HepG2 (cell line): ENCODE measurements around the gene ADPRHL1. TPM values are rescaled to one million over a fixed set of nuclear protein-coding genes. Genes with fewer than 3 reads are reported as not detected.
A peak's percentile ranks its signal among the peaks of the same experiment; 100 is the strongest.

Source experiments
- ATAC-seq: fragments of 200-7000 bp; cut with Tn5 transposase; 3 replicates; pipeline ENCODE4 v1.9.1; 2020; ENCODE audit warnings: mild to moderate bottlenecking, moderate library complexity
- BruUV-seq: library from RNA; stranded (reverse); fragments of 400-500 nt; replicated peaks from 2 replicates; lab custom pipeline; 2021; lab: Mats Ljungman, UMichigan
- CTCF ChIA-PET: fragments of 300-600 bp; formaldehyde crosslinking; extraction: SDS; loops from one replicate; lab custom pipeline; 2021; ENCODE audit warnings: low total read pairs, inconsistent platforms, low intra/inter-chr PET ratio; lab: Yijun Ruan, JAX
- POLR2A ChIA-PET: fragments of 350-600 bp; sonication (Branson Sonifier 250); formaldehyde crosslinking; loops from one replicate; lab custom pipeline; 2020; ENCODE audit warnings: antibody characterized with exemption, inconsistent platforms; lab: Yijun Ruan, JAX
- DNase-seq: peaks from one replicate; pipeline ENCODE4 v3.0.0-alpha.2; 2015; ENCODE audit warnings: low spot score
- FAIRE-seq: peaks from 3 replicates; lab custom pipeline; 2011; peaks lifted over from hg19 to GRCh38; lab: Jason Lieb, UNC
- H2AFZ ChIP-seq: one replicate; pipeline ENCODE4 v1.6.1; 2011; ENCODE audit warnings: low read length, inconsistent platforms
- H3K27ac ChIP-seq: fragments of 300-600 bp; 3 replicates; pipeline ENCODE4 v1.8.0; 2011; ENCODE audit warnings: mixed run types, mild to moderate bottlenecking, mixed read lengths, low read length, inconsistent platforms; ENCODE audit not compliant: insufficient read depth; ENCODE audit errors: extremely low read length
- H3K27me3 ChIP-seq, 2 experiments: fragments of 200-600 bp in 1 of 2; 2 replicates in 1 of 2; 3 replicates in 1 of 2; pipeline versions ENCODE4 v1.6.0 to v1.8.0; 2011; ENCODE audit warnings: low read length in 2 of 2, mild to moderate bottlenecking in 2 of 2, moderate library complexity in 2 of 2, inconsistent platforms in 1 of 2; ENCODE audit not compliant: insufficient read depth in 2 of 2, control insufficient read depth in 1 of 2
- H3K36me3 ChIP-seq, 2 experiments: fragments of 200-600 bp in 1 of 2; replicated peaks in 1 of 2; 2 replicates in 1 of 2; 3 replicates in 1 of 2; pipeline versions ENCODE4 v1.5.1 to v1.8.0; 2011; ENCODE audit warnings: low read length in 2 of 2, inconsistent platforms in 1 of 2; ENCODE audit not compliant: insufficient read depth in 2 of 2, control insufficient read depth in 1 of 2
- H3K4me1 ChIP-seq: 2 replicates; pipeline ENCODE4 v1.5.1; 2012; ENCODE audit warnings: low read length, inconsistent platforms; ENCODE audit not compliant: insufficient read depth
- H3K4me2 ChIP-seq: 2 replicates; pipeline ENCODE4 v1.6.0; 2011; ENCODE audit warnings: low read depth, low read length, inconsistent platforms
- H3K4me3 ChIP-seq, 3 experiments: fragments of 200-600 bp in 1 of 3; sonication (generic), shearing (Covaris generic) in 1 of 3; replicated peaks in 1 of 3; 2 replicates each; pipeline ENCODE4 v1.5.1; 2011 to 2016; ENCODE audit warnings: low read length in 3 of 3, inconsistent platforms in 2 of 3, low read depth in 2 of 3, mild to moderate bottlenecking in 2 of 3, control low read depth in 1 of 3, mixed read lengths in 1 of 3; ENCODE audit not compliant: insufficient read depth in 1 of 3
- H3K79me2 ChIP-seq: one replicate; pipeline ENCODE4 v1.6.1; 2011; ENCODE audit warnings: low read length, inconsistent platforms; ENCODE audit not compliant: insufficient read depth
- H3K9ac ChIP-seq: 2 replicates; pipeline ENCODE4 v1.6.0; 2011; ENCODE audit warnings: mild to moderate bottlenecking, low read depth, low read length, inconsistent platforms; ENCODE audit not compliant: insufficient read depth
- H3K9me3 ChIP-seq: 2 replicates; pipeline ENCODE4 v1.5.1; 2012; ENCODE audit warnings: mild to moderate bottlenecking, low read length
- H4K20me1 ChIP-seq: 2 replicates; pipeline ENCODE4 v1.6.0; 2011; ENCODE audit warnings: inconsistent platforms, mild to moderate bottlenecking, low read length, moderate library complexity; ENCODE audit not compliant: insufficient read depth
- EZH2 ChIP-seq: conservative IDR thresholded peaks from 2 replicates; pipeline ENCODE4 v1.6.1; 2012; ENCODE audit warnings: mild to moderate bottlenecking, low read depth, low read length, moderate library complexity
- KAT8 ChIP-seq: IDR thresholded peaks from 2 replicates; pipeline ENCODE4 v1.6.1; 2016; ENCODE audit warnings: missing genetic modification reagents, missing compliant biosample characterization
- KDM5B ChIP-seq: sonication (generic); formaldehyde crosslinking; IDR thresholded peaks from 2 replicates; pipeline ENCODE4 v1.4.0; 2020; ENCODE audit warnings: missing genetic modification reagents, mild to moderate bottlenecking, borderline replicate concordance
- NCOR1 ChIP-seq: fragments of 200-600 bp; sonication (generic); IDR thresholded peaks from 2 replicates; pipeline ENCODE4 v1.7.0; 2017; ENCODE audit warnings: antibody characterized with exemption, low read length, borderline replicate concordance
- NR2F1 ChIP-seq, 2 experiments: fragments of 450-650 bp in 1 of 2; formaldehyde crosslinking in 1 of 2; IDR thresholded peaks; 2 replicates each; pipeline versions ENCODE4 v1.5.0 to v1.6.1; 2016 to 2020; ENCODE audit warnings: mild to moderate bottlenecking in 1 of 2, missing compliant biosample characterization in 1 of 2, missing genetic modification reagents in 1 of 2, moderate library complexity in 1 of 2
- SNAPC5 ChIP-seq: sonication (generic); formaldehyde crosslinking; IDR thresholded peaks from 2 replicates; pipeline ENCODE4 v1.8.1; 2023; ENCODE audit warnings: mild to moderate bottlenecking, missing genetic modification reagents, borderline replicate concordance
- ZNF24 ChIP-seq: fragments of 450-650 bp; IDR thresholded peaks from 2 replicates; pipeline ENCODE4 v1.6.1; 2017; ENCODE audit warnings: antibody characterized with exemption, mild to moderate bottlenecking
- ZNF768 ChIP-seq: sonication (generic); formaldehyde crosslinking; IDR thresholded peaks from 2 replicates; pipeline ENCODE4 v1.4.0; 2020; ENCODE audit warnings: missing genetic modification reagents
- WGBS: methylation state at CpG from one replicate; pipeline ENCODE4 v1.1.6; 2017; ENCODE audit warnings: low lambda C conversion rate; 5-methylcytosine and 5-hydroxymethylcytosine counted together
- in situ Hi-C: cut with HindIII; loops from 2 replicates; pipeline ENCODE4 v1.10.0; 2017; ENCODE audit warnings: low pct_unique_long_range_greater_than_20kb; ENCODE audit not compliant: extremely low pct_ligation_motif_present
- intact Hi-C: fragments of 100-400 bp; cut with micrococcal nuclease; formaldehyde crosslinking; loops from one replicate; pipeline ENCODE4 v1.10.0; 2022; ENCODE audit not compliant: unreplicated experiment
- polyA plus RNA-seq, 8 experiments: library from polyadenylated mRNA; depleted of rRNA in 3 of 8; stranded (reverse) in 7 of 8; unstranded in 1 of 8; fragments of >200 nt; fragmentation: Illumina TruSeq in 4 of 8; extraction: Trizol in 4 of 8; gene quantifications; 2 replicates each; pipeline versions ENCODE4 v1.2.1 to v1.2.3, GENCODE V29; 2011 to 2016; ENCODE audit warnings: low read depth in 4 of 8, missing spikeins in 1 of 8, mixed read lengths in 1 of 8; ENCODE audit not compliant: insufficient read depth in 1 of 8
- total RNA-seq, 5 experiments: library from RNA; depleted of rRNA; stranded (reverse); fragments of >200 nt; fragmentation: Illumina TruSeq; extraction: Trizol; gene quantifications; 2 replicates each; pipeline ENCODE4 v1.2.3, GENCODE V29; 2016; ENCODE audit warnings: low read depth in 1 of 5
- TF ChIP-seq, protein P1 (sequence below): sonication (generic); formaldehyde crosslinking; IDR thresholded peaks from 2 replicates; pipeline ENCODE4 v1.5.0; 2020; ENCODE audit warnings: mild to moderate bottlenecking, missing genetic modification reagents
- TF ChIP-seq, protein P2 (sequence below): sonication (generic); formaldehyde crosslinking; IDR thresholded peaks from 2 replicates; pipeline ENCODE4 v1.4.0; 2020; ENCODE audit warnings: missing genetic modification reagents
- TF ChIP-seq, protein P3 (sequence below): sonication (generic); formaldehyde crosslinking; IDR thresholded peaks from 2 replicates; pipeline ENCODE4 v1.9.0; 2022; ENCODE audit warnings: low read depth, missing genetic modification reagents

The ADPRHL1 gene
- total and polyA plus RNA-seq, 2 of the 13 experiments (the other 11 are each of a cell fraction or from before 2014, with no cell fraction given) = 0.34 to 0.40 TPM

GRCh38 chr13:113417008-113417751 lies 36.1 kb downstream of the ADPRHL1 start:
- in situ Hi-C loops = no loop called here
- WGBS = 34% methylated on average over 13 of the region's 28 CpGs

DNA sequence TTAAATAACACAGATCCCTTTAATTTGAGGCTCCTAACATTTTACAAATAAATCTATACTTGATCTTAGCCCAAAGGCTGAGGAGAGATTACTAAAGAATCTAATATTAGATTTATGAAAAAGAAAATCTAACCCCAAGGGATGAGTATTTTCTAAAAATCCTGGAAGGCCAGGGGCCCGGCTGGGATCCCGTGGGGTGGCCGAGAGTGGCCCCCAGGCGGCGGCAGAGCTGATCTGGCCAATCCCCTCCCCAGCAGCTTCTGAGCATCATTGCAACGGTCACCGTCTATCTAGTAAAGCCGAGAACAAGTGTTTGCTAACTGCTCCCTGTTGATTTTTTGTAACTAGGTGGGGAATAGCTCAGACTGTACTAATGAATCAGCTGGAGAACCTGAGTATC lies 37.5 kb downstream of the ADPRHL1 start:
- no TSS peak for BruUV-seq

More at GRCh38 chr13:113417008-113417751, 36.1 kb downstream of the ADPRHL1 start:
- H3K4me2 ChIP-seq = no peak overlapping the region
- TF ChIP-seq SNAPC5 (CRISPR knock-in tag) = no peak
- TF ChIP-seq EZH2 = peak; percentile 43; the same call in 1 of the 2 replicates
- POLR2A ChIA-PET = interaction anchor here (1.1 kb wide), 1 partner anchor 20 kb away, joined by 3 read pairs; no protein-coding TSS in a partner anchor
- no peaks in the 10 kb centered on the region for H3K9me3 ChIP-seq
- no peaks in the 10 kb centered on the region for H3K4me1 ChIP-seq
- FAIRE-seq (no peak), ATAC-seq (no peak), DNase-seq (no peak)
- peaks cover 13 to 66% of the 10 kb centered on the region in 2 experiments for H3K27me3 ChIP-seq
- no peak overlapping the region for H3K4me3 ChIP-seq
- H3K9ac ChIP-seq = no peak overlapping the region
- no peaks in the 10 kb centered on the region for H3K36me3 ChIP-seq
- H3K27ac ChIP-seq = no peak overlapping the region
- no peaks in the 10 kb centered on the region for H3K79me2 ChIP-seq
- H2AFZ ChIP-seq = no peak overlapping the region
- CTCF ChIA-PET = no interaction called here
- no TSS peak for BruUV-seq
- intact Hi-C loops = no loop called here
- H4K20me1 ChIP-seq = no peaks in the 10 kb centered on the region

More for the DNA sequence above, 37.5 kb downstream of the ADPRHL1 start:
- H3K27me3 ChIP-seq = peaks cover 17 to 70% of the 10 kb centered on the region in 2 experiments
- TF ChIP-seq, protein P1, sequence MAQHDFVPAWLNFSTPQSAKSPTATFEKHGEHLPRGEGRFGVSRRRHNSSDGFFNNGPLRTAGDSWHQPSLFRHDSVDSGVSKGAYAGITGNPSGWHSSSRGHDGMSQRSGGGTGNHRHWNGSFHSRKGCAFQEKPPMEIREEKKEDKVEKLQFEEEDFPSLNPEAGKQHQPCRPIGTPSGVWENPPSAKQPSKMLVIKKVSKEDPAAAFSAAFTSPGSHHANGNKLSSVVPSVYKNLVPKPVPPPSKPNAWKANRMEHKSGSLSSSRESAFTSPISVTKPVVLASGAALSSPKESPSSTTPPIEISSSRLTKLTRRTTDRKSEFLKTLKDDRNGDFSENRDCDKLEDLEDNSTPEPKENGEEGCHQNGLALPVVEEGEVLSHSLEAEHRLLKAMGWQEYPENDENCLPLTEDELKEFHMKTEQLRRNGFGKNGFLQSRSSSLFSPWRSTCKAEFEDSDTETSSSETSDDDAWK (CRISPR knock-in tag) = no peak
- TF ChIP-seq KDM5B (CRISPR knock-in tag) = no peak
- TF ChIP-seq NCOR1 = no peak
- no peak for TF ChIP-seq ZNF768 (CRISPR knock-in tag)
- TF ChIP-seq, protein P2, sequence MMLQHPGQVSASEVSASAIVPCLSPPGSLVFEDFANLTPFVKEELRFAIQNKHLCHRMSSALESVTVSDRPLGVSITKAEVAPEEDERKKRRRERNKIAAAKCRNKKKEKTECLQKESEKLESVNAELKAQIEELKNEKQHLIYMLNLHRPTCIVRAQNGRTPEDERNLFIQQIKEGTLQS (CRISPR knock-in tag) = no peak
- no peak for TF ChIP-seq ZNF24
- no peak for TF ChIP-seq NR2F1 (CRISPR knock-in tag; IDR thresholded peaks at IDR 0.05)
- TF ChIP-seq KAT8 (CRISPR knock-in tag) = no peak
- TF ChIP-seq, protein P3, sequence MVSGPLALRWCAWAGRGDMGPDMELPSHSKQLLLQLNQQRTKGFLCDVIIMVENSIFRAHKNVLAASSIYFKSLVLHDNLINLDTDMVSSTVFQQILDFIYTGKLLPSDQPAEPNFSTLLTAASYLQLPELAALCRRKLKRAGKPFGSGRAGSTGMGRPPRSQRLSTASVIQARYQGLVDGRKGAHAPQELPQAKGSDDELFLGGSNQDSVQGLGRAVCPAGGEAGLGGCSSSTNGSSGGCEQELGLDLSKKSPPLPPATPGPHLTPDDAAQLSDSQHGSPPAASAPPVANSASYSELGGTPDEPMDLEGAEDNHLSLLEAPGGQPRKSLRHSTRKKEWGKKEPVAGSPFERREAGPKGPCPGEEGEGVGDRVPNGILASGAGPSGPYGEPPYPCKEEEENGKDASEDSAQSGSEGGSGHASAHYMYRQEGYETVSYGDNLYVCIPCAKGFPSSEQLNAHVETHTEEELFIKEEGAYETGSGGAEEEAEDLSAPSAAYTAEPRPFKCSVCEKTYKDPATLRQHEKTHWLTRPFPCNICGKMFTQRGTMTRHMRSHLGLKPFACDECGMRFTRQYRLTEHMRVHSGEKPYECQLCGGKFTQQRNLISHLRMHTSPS (CRISPR knock-in tag) = no peak
- TF ChIP-seq, all 625 proteins: peak for 0
- H3K9me3 ChIP-seq = no peaks in the 10 kb centered on the region
- ChIA-PET POLR2A (interaction anchor here (1.1 kb wide), 1 partner anchor 22 kb away, joined by 3 read pairs; no protein-coding TSS in a partner anchor), CTCF (no interaction called here)
- in situ Hi-C loops (no loop called here), intact Hi-C loops (no loop called here)
- peaks cover 12% of the 10 kb centered on the region for H3K4me1 ChIP-seq
- H3K36me3 ChIP-seq = no peaks in the 10 kb centered on the region
- no peak overlapping the region for H3K4me2 ChIP-seq
- no peak overlapping the region for H2AFZ ChIP-seq
- H3K27ac ChIP-seq = no peak overlapping the region
- ATAC-seq (no peak), FAIRE-seq (no peak), DNase-seq (no peak)
- H3K4me3 ChIP-seq = no peak overlapping the region
- no peak overlapping the region for H3K9ac ChIP-seq
- under 1% methylated on average over 8 of the region's 8 CpGs for WGBS
- no peaks in the 10 kb centered on the region for H4K20me1 ChIP-seq
- no peaks in the 10 kb centered on the region for H3K79me2 ChIP-seq
